Measurements from ENCODE around the gene PTPRM.
A peak's percentile ranks its signal among the peaks of the same experiment; 100 is the strongest.

The PTPRM gene

DNA sequence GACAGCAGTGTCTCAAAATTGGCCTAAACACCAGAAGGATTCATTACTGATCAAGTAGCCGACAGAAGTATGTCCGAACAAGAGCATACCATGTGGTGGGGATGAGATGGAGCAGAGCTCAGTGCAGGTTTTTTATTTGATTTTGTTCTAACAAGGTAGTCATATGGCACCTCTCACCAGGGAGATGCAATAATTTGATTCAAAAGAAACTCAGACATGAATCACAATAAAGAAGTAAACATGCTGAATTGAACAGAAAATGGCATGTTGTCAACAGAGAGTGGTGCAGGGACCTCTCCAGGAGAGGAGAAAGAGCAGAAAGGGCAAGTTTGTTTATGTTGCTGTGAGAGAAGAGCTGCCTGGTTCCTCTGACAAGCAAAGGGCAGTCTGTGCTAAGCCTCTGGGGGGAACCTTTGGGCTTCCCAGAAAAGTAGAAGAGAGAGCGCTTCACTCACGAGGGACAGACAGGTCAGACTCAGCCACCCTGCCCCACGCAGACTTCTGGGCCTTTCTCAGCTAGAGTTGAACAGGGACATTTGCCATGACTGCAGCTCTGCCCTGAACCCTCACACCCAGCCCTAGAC, 690.8 kb downstream of the PTPRM start:
- DNase-seq = no peak

- DNase-seq = no peak
Measured at GRCh38 chr18:8260319-8260718, 693.2 kb downstream of the PTPRM start.

DNA sequence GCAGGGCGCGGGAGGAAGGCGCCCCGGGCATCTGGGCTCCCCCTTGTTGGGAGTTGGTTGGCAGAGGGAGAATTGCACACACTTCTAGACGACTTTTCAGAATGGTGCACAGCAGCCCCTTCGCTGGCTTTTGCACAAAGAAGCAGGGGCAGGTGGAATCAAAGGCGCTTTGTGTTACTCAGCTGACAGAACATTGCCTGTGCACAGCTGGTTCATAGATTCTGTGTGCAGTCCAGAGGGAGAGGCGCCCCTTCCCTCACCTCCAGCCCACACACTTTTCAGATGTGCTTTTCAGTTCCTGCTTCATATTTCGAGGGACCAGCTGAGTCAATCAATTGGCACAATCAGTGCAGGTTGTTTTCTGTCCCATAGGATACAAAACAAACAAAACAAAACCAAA, 693.7 kb downstream of the PTPRM start:
- DNase-seq = no peak

DNA sequence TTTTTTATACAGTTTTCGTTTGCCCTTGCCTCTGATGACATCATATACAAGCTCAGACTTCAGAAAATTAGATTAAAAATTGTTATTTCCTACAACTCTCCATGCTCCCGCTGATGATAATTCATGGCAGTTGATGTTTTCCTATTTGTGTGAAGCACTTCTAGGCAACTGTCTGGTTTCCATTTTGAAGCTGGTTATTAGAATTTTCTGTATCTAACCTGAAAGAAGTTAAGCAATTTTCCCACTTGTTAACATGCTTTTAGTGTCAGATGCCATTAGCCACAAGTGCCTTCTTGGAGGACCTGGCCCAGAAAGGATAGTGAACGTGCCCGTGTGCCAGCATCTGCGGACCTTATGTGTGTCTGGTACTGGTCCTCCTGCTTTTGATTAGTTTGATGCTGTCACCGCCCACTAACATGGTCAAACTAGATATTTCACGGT, 694.6 kb downstream of the PTPRM start:
- no peak for DNase-seq

- no peak for DNase-seq
Measured at GRCh38 chr18:8262221-8262620, 695.1 kb downstream of the PTPRM start.

DNA sequence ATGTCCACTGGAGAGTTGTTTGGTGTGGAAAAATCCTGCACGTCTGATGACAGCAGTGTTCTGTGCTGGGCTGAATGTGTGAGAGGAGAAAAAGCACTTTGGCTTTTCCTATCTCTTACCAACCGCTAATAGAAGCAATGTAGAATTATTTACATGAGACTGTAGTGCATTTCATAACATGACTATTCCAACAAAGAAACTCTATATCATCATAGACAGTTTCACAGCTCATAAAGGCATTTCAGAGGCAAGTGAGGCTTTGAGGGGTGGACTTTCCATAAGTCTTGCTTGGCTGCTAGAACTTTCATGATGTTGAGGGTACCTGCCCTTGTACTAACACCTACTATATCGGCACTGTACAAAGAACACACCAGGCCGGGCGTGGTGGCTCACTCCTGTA, 697.0 kb downstream of the PTPRM start:
- DNase-seq = no peak

DNA sequence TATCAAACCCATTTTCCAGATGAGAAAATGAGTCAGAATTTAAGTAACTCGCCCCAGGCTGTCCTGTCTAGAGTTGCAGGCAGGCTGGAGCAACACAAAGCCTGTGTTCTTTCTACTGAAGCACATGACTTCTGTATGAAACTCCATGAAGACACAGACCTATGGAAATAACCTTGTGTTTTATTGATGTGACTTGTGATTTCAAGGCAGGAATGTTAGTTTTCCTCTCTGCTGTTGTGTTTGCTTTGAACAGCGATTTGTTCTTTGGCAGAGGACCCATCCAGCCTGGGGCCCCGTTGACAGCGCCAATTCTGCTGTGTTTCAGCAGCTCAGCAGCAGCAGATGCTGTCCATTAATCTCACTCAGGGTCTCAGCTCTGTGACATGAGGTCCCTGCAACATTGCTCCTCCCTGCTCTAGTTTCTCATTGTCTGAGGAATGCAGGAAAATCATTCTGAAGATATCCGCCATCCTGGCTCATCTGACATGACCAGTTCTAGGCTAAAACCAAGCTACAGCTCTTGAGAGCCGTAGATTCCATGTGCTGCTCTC, 697.8 kb downstream of the PTPRM start:
- DNase-seq = peak; percentile 21 to 40

GRCh38 chr18:8272254-8272653, 705.1 kb downstream of the PTPRM start:
- no peak for DNase-seq

- no peak for DNase-seq
Measured at GRCh38 chr18:8274370-8274769, 707.3 kb downstream of the PTPRM start.

GRCh38 chr18:8276406-8276805, 709.3 kb downstream of the PTPRM start:
- DNase-seq = no peak

DNA sequence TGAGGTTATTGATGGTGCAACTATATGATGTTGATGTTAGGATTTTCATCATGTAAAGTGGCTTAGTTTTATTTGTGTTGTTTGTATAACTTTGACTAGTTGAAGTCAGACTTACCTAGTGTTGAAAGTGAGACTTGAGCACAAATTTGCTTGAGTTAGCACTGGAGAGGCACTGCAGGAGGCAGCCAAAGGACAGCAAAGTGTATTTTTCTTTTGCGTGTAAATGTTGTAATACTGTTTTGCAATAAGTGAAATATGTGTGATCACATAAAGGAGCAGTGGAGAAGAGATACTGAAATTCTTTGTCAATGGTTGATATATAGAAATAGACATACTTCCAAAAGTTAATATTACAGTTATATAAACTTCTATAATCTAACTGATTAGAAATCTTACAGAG, 710.2 kb downstream of the PTPRM start:
- no peak for DNase-seq

- DNase-seq = no peak
Measured at GRCh38 chr18:8279346-8279745, 712.2 kb downstream of the PTPRM start.

DNA sequence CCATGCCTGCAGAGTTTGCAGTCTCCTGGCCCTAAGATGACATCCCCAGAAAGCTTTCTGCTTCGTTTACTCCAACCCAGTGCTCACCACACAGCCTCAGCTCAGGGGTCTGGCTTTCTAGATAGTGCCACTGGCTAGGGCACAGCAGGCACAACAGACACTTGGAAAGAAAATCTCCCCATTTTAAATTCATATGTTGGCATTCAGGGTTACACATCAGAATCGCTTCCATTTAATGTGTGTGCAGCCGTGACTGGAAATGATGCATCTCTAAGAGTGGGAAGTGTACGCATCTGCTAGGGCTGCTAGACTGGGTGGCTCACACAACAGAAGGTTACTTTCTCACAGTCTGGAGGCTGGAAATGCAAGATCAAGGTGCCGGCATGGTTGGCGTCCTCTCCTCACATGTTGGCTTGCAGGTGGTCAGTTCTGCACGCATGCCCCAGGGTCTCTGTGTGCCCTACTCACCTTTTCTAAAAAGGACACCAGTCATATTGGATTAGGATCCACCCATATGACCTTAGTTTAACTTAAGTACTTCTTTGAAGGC, 712.7 kb downstream of the PTPRM start:
- DNase-seq = no peak

GRCh38 chr18:8283891-8284585, 716.9 kb downstream of the PTPRM start:
- DNase-seq = no peak

GRCh38 chr18:8286303-8286702, 719.2 kb downstream of the PTPRM start:
- no peak for DNase-seq

GRCh38 chr18:8287196-8287885, 720.2 kb downstream of the PTPRM start:
- peak in 1 of 2 experiments; percentile 22 for DNase-seq

- DNase-seq = no peak
Measured at GRCh38 chr18:8288472-8289195, 721.5 kb downstream of the PTPRM start.

DNA sequence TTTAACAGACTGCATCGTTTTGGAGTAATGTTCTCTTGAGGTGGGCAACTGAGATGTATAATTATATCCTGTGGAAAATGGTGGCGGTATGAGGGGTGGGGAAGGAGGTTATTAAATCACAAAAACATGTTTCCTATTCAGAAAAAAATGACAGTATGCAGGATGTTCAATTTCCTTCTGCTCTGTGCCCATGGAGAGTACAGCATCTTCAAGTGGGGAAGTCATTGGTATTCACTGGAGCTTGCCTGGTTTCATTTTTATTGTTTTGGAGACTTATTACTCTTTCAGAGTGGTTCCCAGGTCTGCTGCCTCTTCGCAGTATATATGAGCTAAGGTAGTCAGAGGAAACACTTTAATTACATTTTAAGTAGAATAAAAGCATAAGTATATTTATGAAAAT, 723.3 kb downstream of the PTPRM start:
- no peak for DNase-seq

- no peak for DNase-seq
Measured at GRCh38 chr18:8290913-8291312, 723.8 kb downstream of the PTPRM start.

GRCh38 chr18:8293184-8293583, 726.1 kb downstream of the PTPRM start:
- no peak for DNase-seq

DNA sequence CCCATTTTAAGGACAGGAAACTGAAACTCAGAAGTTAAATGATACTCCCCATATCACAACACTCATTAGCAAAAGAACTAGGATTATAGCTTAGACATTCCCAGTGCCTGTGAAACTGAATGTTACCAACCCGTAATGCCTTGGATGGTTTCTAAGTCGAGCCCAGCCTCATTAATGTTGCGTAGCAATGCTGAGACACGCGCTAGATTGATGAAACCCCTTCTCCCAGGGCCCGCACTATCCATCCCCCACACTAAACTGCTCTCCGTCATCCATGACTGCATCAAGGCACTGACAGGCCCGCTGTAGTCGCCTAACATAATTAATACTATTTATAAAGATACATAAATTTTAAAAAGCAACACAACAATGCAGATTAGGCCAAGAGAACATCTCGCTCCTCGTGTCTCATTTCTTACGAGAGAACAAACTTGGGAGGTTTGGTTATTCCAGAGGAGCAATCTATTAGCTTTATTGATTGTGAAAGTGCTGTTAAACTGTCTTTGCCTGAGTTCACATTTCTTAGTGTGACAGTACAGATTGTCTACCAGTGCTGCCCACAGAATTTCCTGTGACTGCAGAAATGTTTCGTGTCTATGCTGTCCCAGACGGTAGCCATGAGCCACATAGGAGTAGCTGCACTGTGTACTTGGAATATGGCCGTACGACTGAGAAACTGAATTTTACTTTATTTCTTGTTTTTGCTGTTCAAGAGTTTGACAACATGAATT, 729.9 kb downstream of the PTPRM start:
- DNase-seq = no peak

GRCh38 chr18:8298186-8298585, 731.1 kb downstream of the PTPRM start:
- no peak for DNase-seq

Measured in NCI-H524 (cell line).